Right lobe of liver (tissue), 6 donors: ENCODE measurements around the gene FABP1. TPM values are rescaled to one million over a fixed set of nuclear protein-coding genes. Genes with fewer than 3 reads are reported as not detected.

Experiments used
- ATAC-seq, 4 donors: fragments of 200-7000 bp; cut with Tn5 transposase; one replicate each; pipeline ENCODE4 v1.9.1; 2020; ENCODE audit warnings: mild to moderate bottlenecking in 4 of 4, moderate library complexity in 4 of 4
- DNase-seq, 3 donors: peaks; one replicate each; pipeline ENCODE4 v3.0.0-alpha.2; 2020
- H3K27ac ChIP-seq, 3 donors: fragments of 200-600 bp; one replicate each; pipeline ENCODE4 v1.8.0; 2022
- H3K27me3 ChIP-seq, 2 donors: fragments of 200-600 bp; one replicate each; pipeline ENCODE4 v1.8.0; 2022
- H3K36me3 ChIP-seq, 4 donors: fragments of 200-600 bp; sonication (generic) in 1 of 4; one replicate each; pipeline versions ENCODE4 v1.5.1 to v1.8.0; 2017 to 2022; ENCODE audit warnings: control low read depth in 1 of 4
- H3K4me1 ChIP-seq, 4 donors: fragments of 200-600 bp; sonication (generic) in 1 of 4; one replicate each; pipeline versions ENCODE4 v1.5.1 to v1.8.0; 2017 to 2022; ENCODE audit warnings: control low read depth in 1 of 4
- H3K4me3 ChIP-seq, 3 donors: fragments of 200-600 bp; one replicate each; pipeline ENCODE4 v1.8.0; 2022
- H3K9me3 ChIP-seq, 4 donors: fragments of 200-600 bp; sonication (generic) in 1 of 4; one replicate each; pipeline versions ENCODE4 v1.5.1 to v1.8.0; 2017 to 2022; ENCODE audit warnings: control low read depth in 1 of 4
- POLR2A ChIP-seq: fragments of 450-650 bp; IDR thresholded peaks from one replicate; pipeline ENCODE4 v1.6.1; 2017; ENCODE audit warnings: antibody characterized with exemption, mild to moderate bottlenecking
- WGBS: methylation state at CpG from one replicate; pipeline ENCODE4 v1.1.6; 2018; ENCODE audit warnings: low coverage, low lambda C conversion rate; ENCODE audit not compliant: insufficient coverage; ENCODE audit errors: missing lambda C conversion rate; 5-methylcytosine and 5-hydroxymethylcytosine counted together
- intact Hi-C, 2 donors: fragments of 100-400 bp; cut with DNase I; formaldehyde crosslinking; loops; one replicate each; pipeline versions ENCODE4 v1.11.2 to v1.14.1; 2022
- microRNA-seq, 2 donors: library from miRNA; unstranded; fragments of <30 nt; microRNA quantifications; one replicate each; pipeline ENCODE4, GENCODE V29; 2019 to 2020
- small RNA-seq, 2 experiments: library from RNA; depleted of rRNA; stranded (forward); fragments of <200 nt; gene quantifications; one replicate each; pipeline ENCODE3, GENCODE V24; 2016
- total RNA-seq, 6 experiments: library from RNA; depleted of rRNA in 2 of 6; stranded (reverse); fragments of >200 nt in 2 of 6; fragmentation: NEBNext Ultra II Directional in 3 of 6; extraction: Animal tissue kit (Norgen Biotek cat#: 25700) in 3 of 6; gene quantifications; one replicate each; pipeline versions ENCODE4 v1.1.0 to v1.2.4, GENCODE V29; 2016 to 2023
- TF ChIP-seq, protein P1 (sequence below), 4 donors: fragments of 200-600 bp in 3 of 4; fragments of 450-650 bp in 1 of 4; IDR thresholded peaks; one replicate each; pipeline versions ENCODE4 v1.5.1 to v1.8.0; 2016 to 2022; ENCODE audit warnings: antibody characterized with exemption in 4 of 4, mild to moderate bottlenecking in 2 of 4
- donor health status: DM: no; HTN: yes; CAD: no.
- donor health status: DM: no; HTN: no; CAD: no.
- donor health status: DM: no; HTN: no; CAD: no.
- donor health status: DM: no; HTN: yes; CAD: no.
- donor health status: DM: no; HTN: yes; CAD: no.

The FABP1 gene
- total RNA-seq, 6 experiments from 2014 or later: 326 to 1,933 (median 908) TPM

DNA sequence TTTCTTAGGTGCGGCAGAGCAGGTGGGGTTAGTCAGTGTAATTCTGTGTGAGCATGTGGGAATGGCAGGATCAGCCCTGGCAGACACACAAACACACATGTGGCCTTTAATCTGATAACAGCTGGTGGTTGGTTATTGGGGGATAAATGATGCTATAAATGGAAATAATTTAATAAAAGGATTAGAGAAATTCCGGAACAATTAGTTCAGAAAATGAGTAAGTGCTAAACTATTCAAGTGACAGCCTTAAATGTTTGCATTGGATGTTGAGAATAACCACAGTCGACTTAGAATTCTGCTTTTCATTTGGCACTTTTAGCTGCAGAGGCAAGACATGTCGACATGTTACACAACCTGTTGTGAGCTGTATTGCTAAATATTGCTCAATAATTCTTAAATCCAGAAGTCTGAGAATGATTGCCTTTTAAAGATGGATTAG lies 53.0 kb downstream of the FABP1 start:
- Histone ChIP-seq H3K4me3 (no peak overlapping the region), H3K27me3 (no peaks in the 10 kb centered on the region), H3K36me3 (no peaks in the 10 kb centered on the region), H3K27ac (no peak overlapping the region), H3K9me3 (no peaks in the 10 kb centered on the region), H3K4me1 (peaks cover 0 to 7% (median 0%) of the 10 kb centered on the region in 4 donors)
- TF ChIP-seq, protein P1, sequence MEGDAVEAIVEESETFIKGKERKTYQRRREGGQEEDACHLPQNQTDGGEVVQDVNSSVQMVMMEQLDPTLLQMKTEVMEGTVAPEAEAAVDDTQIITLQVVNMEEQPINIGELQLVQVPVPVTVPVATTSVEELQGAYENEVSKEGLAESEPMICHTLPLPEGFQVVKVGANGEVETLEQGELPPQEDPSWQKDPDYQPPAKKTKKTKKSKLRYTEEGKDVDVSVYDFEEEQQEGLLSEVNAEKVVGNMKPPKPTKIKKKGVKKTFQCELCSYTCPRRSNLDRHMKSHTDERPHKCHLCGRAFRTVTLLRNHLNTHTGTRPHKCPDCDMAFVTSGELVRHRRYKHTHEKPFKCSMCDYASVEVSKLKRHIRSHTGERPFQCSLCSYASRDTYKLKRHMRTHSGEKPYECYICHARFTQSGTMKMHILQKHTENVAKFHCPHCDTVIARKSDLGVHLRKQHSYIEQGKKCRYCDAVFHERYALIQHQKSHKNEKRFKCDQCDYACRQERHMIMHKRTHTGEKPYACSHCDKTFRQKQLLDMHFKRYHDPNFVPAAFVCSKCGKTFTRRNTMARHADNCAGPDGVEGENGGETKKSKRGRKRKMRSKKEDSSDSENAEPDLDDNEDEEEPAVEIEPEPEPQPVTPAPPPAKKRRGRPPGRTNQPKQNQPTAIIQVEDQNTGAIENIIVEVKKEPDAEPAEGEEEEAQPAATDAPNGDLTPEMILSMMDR (IDR thresholded peaks at IDR 0.05): no peak
- no peak for TF ChIP-seq POLR2A
- 30% methylated on average over 4 of the region's 4 CpGs for WGBS
- intact Hi-C loops: no loop called here
- DNase-seq: no peak
- peak in 3 of 4 donors; percentile 61 to 70 (median 65) for ATAC-seq

GRCh38 chr2:88074150-88074549 lies 53.7 kb downstream of the FABP1 start:
- Histone ChIP-seq H3K36me3 (no peaks in the 10 kb centered on the region), H3K9me3 (no peaks in the 10 kb centered on the region), H3K4me3 (no peak overlapping the region), H3K27ac (no peak overlapping the region), H3K27me3 (no peaks in the 10 kb centered on the region), H3K4me1 (peaks cover 0 to 7% (median 0%) of the 10 kb centered on the region in 4 donors)
- no peak for ATAC-seq
- no peak for DNase-seq
- TF ChIP-seq, protein P1 (IDR thresholded peaks at IDR 0.05): no peak
- no peak for TF ChIP-seq POLR2A
- intact Hi-C loops: no loop called here

Small RNA genes lying within 50 kb of the gene (microRNA-seq; reads per million reads assigned to microRNA genes)
- gene MIR4780: 0 reads per million in 2 donors

Small RNA genes lying within 50 kb of the gene (small RNA-seq; reads per million reads assigned to genes)
- 0 reads per million in 2 experiments for gene MIR4780

Other genes with a start within 250 kb of the FABP1 start
- gene RNU2-63P, start 111.5 kb downstream of the FABP1 start, total RNA-seq: 1 to 10 TPM in 3 of 6 experiments, not detected in 3; 2.0 to 4.2 (median 2.6) TPM
- 10 to 100 TPM in 5 of 6 experiments, 1 to 10 TPM in 1; 9.3 to 17.1 (median 11.5) TPM for gene KRCC1, start 72.3 kb downstream of the FABP1 start, total RNA-seq
- gene SMYD1, start 60.2 kb downstream of the FABP1 start, total RNA-seq: not detected
- gene THNSL2, start 42.3 kb upstream of the FABP1 start, total RNA-seq: 10 to 100 TPM; 21.2 to 69.9 (median 29.7) TPM